K562 (cell line): Measurements from ENCODE around the gene FAHD2A. TPM values are rescaled to one million over a fixed set of nuclear protein-coding genes. Genes with fewer than 3 reads are reported as not detected.
A peak's percentile ranks its signal among the peaks of the same experiment; 100 is the strongest.
"Not testable (repeated sequence)": the region's sequence is repeated elsewhere in the genome, so short reads cannot be mapped to it uniquely, and the experiment has no call there.

Experiments used
- ATAC-seq: fragments of 200-7000 bp; cut with Tn5 transposase; 3 replicates; pipeline ENCODE4 v1.9.1; 2020; ENCODE audit warnings: moderate library complexity
- BruUV-seq: library from RNA; stranded (reverse); fragments of 400-500 nt; replicated peaks from 2 replicates; lab custom pipeline; 2021; lab: Mats Ljungman, UMichigan
- CTCF ChIA-PET: fragments of 300-600 bp; formaldehyde crosslinking; extraction: SDS; loops from one replicate; lab custom pipeline; 2021; ENCODE audit warnings: low intra/inter-chr PET ratio; lab: Yijun Ruan, JAX
- POLR2A ChIA-PET: fragments of 300-600, 350-650 bp; sonication (Branson Sonifier 250); formaldehyde crosslinking; extraction: SDS; loops from one replicate; lab custom pipeline; 2021; ENCODE audit warnings: antibody characterized with exemption, inconsistent platforms; lab: Yijun Ruan, JAX
- DNase-seq, 4 experiments: peaks; one replicate each; pipeline versions ENCODE4 v3.0.0 to v3.0.0-alpha.2; 2011 to 2018; ENCODE audit warnings: low spot score in 3 of 4, mixed read lengths in 3 of 4; ENCODE audit errors: extremely low read depth in 1 of 4
- FAIRE-seq: peaks from 2 replicates; lab custom pipeline; 2011; peaks lifted over from hg19 to GRCh38; lab: Jason Lieb, UNC
- H2AFZ ChIP-seq: 2 replicates; pipeline ENCODE4 v1.6.0; 2011; ENCODE audit warnings: low read depth, low read length, control low read depth, inconsistent platforms
- H3K27ac ChIP-seq: fragments of 200-600 bp; 3 replicates; pipeline ENCODE4 v1.8.0; 2011; ENCODE audit warnings: low read depth, mild to moderate bottlenecking, control low read depth, inconsistent platforms, low read length, moderate library complexity, mixed read lengths; ENCODE audit errors: extremely low read depth
- H3K27me3 ChIP-seq, 2 experiments: fragments of 300-600 bp in 1 of 2; 2 replicates in 1 of 2; 3 replicates in 1 of 2; pipeline versions ENCODE4 v1.6.0 to v1.8.0; 2011; ENCODE audit warnings: inconsistent platforms in 2 of 2, low read length in 2 of 2, mild to moderate bottlenecking in 1 of 2, mixed read lengths in 1 of 2, moderate library complexity in 1 of 2; ENCODE audit not compliant: control insufficient read depth in 2 of 2, insufficient read depth in 2 of 2
- H3K36me3 ChIP-seq: fragments of 300-600 bp; 3 replicates; pipeline ENCODE4 v1.8.0; 2011; ENCODE audit warnings: mild to moderate bottlenecking, low read length, inconsistent platforms; ENCODE audit not compliant: control insufficient read depth, insufficient read depth
- H3K4me1 ChIP-seq, 2 experiments: fragments of 200-600 bp in 1 of 2; replicated peaks in 1 of 2; 2 replicates in 1 of 2; 3 replicates in 1 of 2; pipeline versions ENCODE4 v1.5.1 to v1.8.0; 2011; ENCODE audit warnings: inconsistent platforms in 2 of 2, low read length in 2 of 2, mild to moderate bottlenecking in 1 of 2, mixed read lengths in 1 of 2, moderate library complexity in 1 of 2; ENCODE audit not compliant: control insufficient read depth in 2 of 2, insufficient read depth in 2 of 2
- H3K4me2 ChIP-seq: 2 replicates; pipeline ENCODE4 v1.6.1; 2011; ENCODE audit warnings: low read length, control low read depth, inconsistent platforms, mixed read lengths; ENCODE audit not compliant: insufficient read depth
- H3K4me3 ChIP-seq: fragments of 200-600 bp; sonication (generic), shearing (Covaris generic); 2 replicates; pipeline ENCODE4 v1.5.1; 2016; ENCODE audit warnings: control low read depth, inconsistent platforms
- H3K79me2 ChIP-seq: fragments of 200-600 bp; 3 replicates; pipeline ENCODE4 v1.8.0; 2011; ENCODE audit warnings: low read length, inconsistent platforms; ENCODE audit not compliant: control insufficient read depth, insufficient read depth
- H3K9ac ChIP-seq, 2 experiments: 2 replicates each; pipeline versions ENCODE4 v1.6.0 to v1.6.1; 2011; ENCODE audit warnings: low read depth in 2 of 2, low read length in 2 of 2, control low read depth in 1 of 2, inconsistent platforms in 1 of 2, mild to moderate bottlenecking in 1 of 2, mixed read lengths in 1 of 2; ENCODE audit not compliant: insufficient read depth in 1 of 2
- H3K9me1 ChIP-seq: one replicate; pipeline ENCODE4 v1.6.0; 2011; ENCODE audit warnings: inconsistent platforms, mild to moderate bottlenecking, low read length, moderate library complexity; ENCODE audit not compliant: control insufficient read depth, insufficient read depth
- H3K9me3 ChIP-seq: replicated peaks from 2 replicates; pipeline ENCODE4 v1.5.1; 2011; ENCODE audit warnings: low read depth, low read length, inconsistent platforms; ENCODE audit not compliant: control insufficient read depth, insufficient read depth
- H4K20me1 ChIP-seq: replicated peaks from 2 replicates; pipeline ENCODE4 v1.6.1; 2011; ENCODE audit warnings: low read length, inconsistent platforms, mixed read lengths; ENCODE audit not compliant: control insufficient read depth, insufficient read depth
- CHD1 ChIP-seq: fragments of 200-600 bp; sonication (generic); IDR thresholded peaks from one replicate; pipeline ENCODE4 v1.6.1; 2012; ENCODE audit warnings: mild to moderate bottlenecking, moderate library complexity, low read length, inconsistent platforms
- HCFC1 ChIP-seq: IDR thresholded peaks from 2 replicates; pipeline ENCODE4 v1.6.1; 2012; ENCODE audit warnings: low read depth, low read length, improper control_type of control experiment
- MYC ChIP-seq, 2 experiments: fragments of 250-450 bp in 1 of 2; sonication (Bioruptor Pico) in 1 of 2; IDR thresholded peaks; 2 replicates each; pipeline versions ENCODE4 v1.5.1 to v1.6.1; 2012 to 2021; ENCODE audit warnings: low read depth in 2 of 2, borderline replicate concordance in 1 of 2, improper control_type of control experiment in 1 of 2, low read length in 1 of 2, mild to moderate bottlenecking in 1 of 2, moderate library complexity in 1 of 2
- NRF1 ChIP-seq, 2 experiments: fragments of 450-650 bp; IDR thresholded peaks in 1 of 2; conservative IDR thresholded peaks in 1 of 2; 2 replicates each; pipeline ENCODE4 v1.6.1; 2014; ENCODE audit warnings: mild to moderate bottlenecking in 2 of 2
- RAD21 ChIP-seq, 2 experiments: fragments of 250-450 bp in 1 of 2; fragments of 450-650 bp in 1 of 2; sonication (Bioruptor Pico) in 1 of 2; formaldehyde crosslinking in 1 of 2; IDR thresholded peaks in 1 of 2; conservative IDR thresholded peaks in 1 of 2; 2 replicates each; pipeline versions ENCODE4 v1.4.0 to v1.8.0; 2020 to 2022; ENCODE audit warnings: mild to moderate bottlenecking in 2 of 2, moderate library complexity in 1 of 2
- SIN3A ChIP-seq, 2 experiments: fragments of 150-350 bp in 1 of 2; IDR thresholded peaks; 2 replicates each; pipeline ENCODE4 v1.6.1; 2011 to 2016; ENCODE audit warnings: borderline replicate concordance in 2 of 2, low read depth in 2 of 2, low read length in 2 of 2, mild to moderate bottlenecking in 2 of 2, moderate library complexity in 2 of 2; ENCODE audit not compliant: control insufficient read depth in 1 of 2
- WGBS: fragments of 100-300 bp; shearing (Covaris generic); methylation state at CpG from one replicate; pipeline ENCODE4 v1.1.6; 2016; ENCODE audit warnings: low coverage, mixed read lengths; ENCODE audit not compliant: insufficient coverage; ENCODE audit errors: missing lambda C conversion rate; 5-methylcytosine and 5-hydroxymethylcytosine counted together
- in situ Hi-C: fragments of 300-500 bp; cut with MboI; formaldehyde crosslinking; loops from 4 replicates; pipeline ENCODE4 v1.15.0; 2018; ENCODE audit warnings: inconsistent platforms, mixed read lengths
- intact Hi-C: fragments of 100-400 bp; cut with micrococcal nuclease; formaldehyde crosslinking; loops from 2 replicates; pipeline ENCODE4 v1.14.2; 2022
- polyA plus RNA-seq, 8 experiments: library from polyadenylated mRNA; depleted of rRNA in 4 of 8; stranded (reverse) in 5 of 8; unstranded in 3 of 8; fragments of >200 nt; fragmentation: Nextera tagmentation in 2 of 8; fragmentation: Illumina TruSeq in 1 of 8; extraction: Ambion mirVana in 2 of 8; extraction: Trizol in 1 of 8; gene quantifications; 2 replicates each; pipeline versions ENCODE4 v1.2.1 to v1.2.3, GENCODE V29; 2011 to 2014; ENCODE audit warnings: inconsistent platforms in 1 of 8, missing spikeins in 1 of 8
- total RNA-seq, 7 experiments: library from RNA; depleted of rRNA in 6 of 7; stranded (reverse); fragments of >200 nt in 6 of 7; fragmentation: Illumina TruSeq in 2 of 7; extraction: Trizol in 2 of 7; gene quantifications; 2 replicates each; pipeline versions ENCODE4 v1.2.1 to v1.2.3, GENCODE V29; 2011 to 2021; ENCODE audit warnings: low replicate concordance in 1 of 7
- TF ChIP-seq, protein P1 (sequence below): fragments of 450-650 bp; IDR thresholded peaks from 2 replicates; pipeline ENCODE4 v1.6.1; 2016; ENCODE audit warnings: mild to moderate bottlenecking, moderate library complexity

FAHD2A gene
- total and polyA plus RNA-seq, 9 of the 15 experiments (the other 6 are each of a cell fraction or from before 2014, with no cell fraction given): 13.8 to 41.0 (median 30.4) TPM

- DNase-seq: peak in 2 of 4 experiments; percentile 41 to 66
- WGBS: 0% methylated on average over 5 of the region's 5 CpGs
- H4K20me1 ChIP-seq; H3K27me3 ChIP-seq; BruUV-seq; intact Hi-C loops; H3K9me3 ChIP-seq; H3K9me1 ChIP-seq; TF ChIP-seq MYC (CRISPR knock-in tag; IDR thresholded peaks at IDR 0.05; ENCODE audit: borderline replicate concordance, low read depth): not testable (repeated sequence)
- Histone ChIP-seq H3K9ac (peak overlapping the region; percentile 89 to 97), H3K79me2 (peaks cover 29% of the 10 kb centered on the region), H3K4me2 (peak overlapping the region; percentile 93), H3K4me3 (peak overlapping the region; percentile 94), H3K27ac (peak overlapping the region; percentile 80), H2AFZ (peak overlapping the region; percentile 98), H3K36me3 (peaks cover 16% of the 10 kb centered on the region; the same call in 1 of the 3 replicates), H3K4me1 (peaks cover 10 to 12% of the 10 kb centered on the region in 2 experiments; a peak in 4 of 5 replicates)
- ChIA-PET POLR2A (interaction anchor here (0.5 to 1.5 kb wide), 5 partner anchors 13 to 320 kb away, joined by 3 to 4 read pairs (median 4); no protein-coding TSS in a partner anchor), CTCF (interaction anchor here (1.1 to 1.4 kb wide), 2 partner anchors 13 to 14 kb away, joined by 3 read pairs; no protein-coding TSS in a partner anchor)
- peak; percentile 87 for ATAC-seq
- in situ Hi-C loops: loop anchor here (10.0 kb wide), 1 partner anchor 1692 kb away; the partner anchor contains the start of gene FAHD2B
- FAIRE-seq: peak; percentile 82
- TF ChIP-seq RAD21 (CRISPR knock-in tag; conservative IDR thresholded peaks at IDR 0.05 in 1 of 2, IDR thresholded peaks at IDR 0.05 in 1 of 2) (0 out of 4 replicates have a peak, but pooled peaks of 1 of the 2 experiments have one; percentile 7), NRF1 (conservative IDR thresholded peaks at IDR 0.05 in 1 of 2, IDR thresholded peaks at IDR 0.05 in 1 of 2) (peak; percentile 84 to 87), CHD1 (peak; percentile 72), HCFC1 (0 out of 2 replicates have a peak, but pooled peaks have one; percentile 11), SIN3A (IDR thresholded peaks at IDR 0.05; ENCODE audit: borderline replicate concordance in 2 of 2, control insufficient read depth in 1 of 2, low read depth in 2 of 2, low read length in 2 of 2) (peak in 1 of 2 experiments; percentile 30; a peak in 1 of 4 replicates), MYC (IDR thresholded peaks at IDR 0.05; ENCODE audit: low read depth, low read length) (peak; percentile 55; the same call in 1 of the 2 replicates)
- TF ChIP-seq, protein P1, sequence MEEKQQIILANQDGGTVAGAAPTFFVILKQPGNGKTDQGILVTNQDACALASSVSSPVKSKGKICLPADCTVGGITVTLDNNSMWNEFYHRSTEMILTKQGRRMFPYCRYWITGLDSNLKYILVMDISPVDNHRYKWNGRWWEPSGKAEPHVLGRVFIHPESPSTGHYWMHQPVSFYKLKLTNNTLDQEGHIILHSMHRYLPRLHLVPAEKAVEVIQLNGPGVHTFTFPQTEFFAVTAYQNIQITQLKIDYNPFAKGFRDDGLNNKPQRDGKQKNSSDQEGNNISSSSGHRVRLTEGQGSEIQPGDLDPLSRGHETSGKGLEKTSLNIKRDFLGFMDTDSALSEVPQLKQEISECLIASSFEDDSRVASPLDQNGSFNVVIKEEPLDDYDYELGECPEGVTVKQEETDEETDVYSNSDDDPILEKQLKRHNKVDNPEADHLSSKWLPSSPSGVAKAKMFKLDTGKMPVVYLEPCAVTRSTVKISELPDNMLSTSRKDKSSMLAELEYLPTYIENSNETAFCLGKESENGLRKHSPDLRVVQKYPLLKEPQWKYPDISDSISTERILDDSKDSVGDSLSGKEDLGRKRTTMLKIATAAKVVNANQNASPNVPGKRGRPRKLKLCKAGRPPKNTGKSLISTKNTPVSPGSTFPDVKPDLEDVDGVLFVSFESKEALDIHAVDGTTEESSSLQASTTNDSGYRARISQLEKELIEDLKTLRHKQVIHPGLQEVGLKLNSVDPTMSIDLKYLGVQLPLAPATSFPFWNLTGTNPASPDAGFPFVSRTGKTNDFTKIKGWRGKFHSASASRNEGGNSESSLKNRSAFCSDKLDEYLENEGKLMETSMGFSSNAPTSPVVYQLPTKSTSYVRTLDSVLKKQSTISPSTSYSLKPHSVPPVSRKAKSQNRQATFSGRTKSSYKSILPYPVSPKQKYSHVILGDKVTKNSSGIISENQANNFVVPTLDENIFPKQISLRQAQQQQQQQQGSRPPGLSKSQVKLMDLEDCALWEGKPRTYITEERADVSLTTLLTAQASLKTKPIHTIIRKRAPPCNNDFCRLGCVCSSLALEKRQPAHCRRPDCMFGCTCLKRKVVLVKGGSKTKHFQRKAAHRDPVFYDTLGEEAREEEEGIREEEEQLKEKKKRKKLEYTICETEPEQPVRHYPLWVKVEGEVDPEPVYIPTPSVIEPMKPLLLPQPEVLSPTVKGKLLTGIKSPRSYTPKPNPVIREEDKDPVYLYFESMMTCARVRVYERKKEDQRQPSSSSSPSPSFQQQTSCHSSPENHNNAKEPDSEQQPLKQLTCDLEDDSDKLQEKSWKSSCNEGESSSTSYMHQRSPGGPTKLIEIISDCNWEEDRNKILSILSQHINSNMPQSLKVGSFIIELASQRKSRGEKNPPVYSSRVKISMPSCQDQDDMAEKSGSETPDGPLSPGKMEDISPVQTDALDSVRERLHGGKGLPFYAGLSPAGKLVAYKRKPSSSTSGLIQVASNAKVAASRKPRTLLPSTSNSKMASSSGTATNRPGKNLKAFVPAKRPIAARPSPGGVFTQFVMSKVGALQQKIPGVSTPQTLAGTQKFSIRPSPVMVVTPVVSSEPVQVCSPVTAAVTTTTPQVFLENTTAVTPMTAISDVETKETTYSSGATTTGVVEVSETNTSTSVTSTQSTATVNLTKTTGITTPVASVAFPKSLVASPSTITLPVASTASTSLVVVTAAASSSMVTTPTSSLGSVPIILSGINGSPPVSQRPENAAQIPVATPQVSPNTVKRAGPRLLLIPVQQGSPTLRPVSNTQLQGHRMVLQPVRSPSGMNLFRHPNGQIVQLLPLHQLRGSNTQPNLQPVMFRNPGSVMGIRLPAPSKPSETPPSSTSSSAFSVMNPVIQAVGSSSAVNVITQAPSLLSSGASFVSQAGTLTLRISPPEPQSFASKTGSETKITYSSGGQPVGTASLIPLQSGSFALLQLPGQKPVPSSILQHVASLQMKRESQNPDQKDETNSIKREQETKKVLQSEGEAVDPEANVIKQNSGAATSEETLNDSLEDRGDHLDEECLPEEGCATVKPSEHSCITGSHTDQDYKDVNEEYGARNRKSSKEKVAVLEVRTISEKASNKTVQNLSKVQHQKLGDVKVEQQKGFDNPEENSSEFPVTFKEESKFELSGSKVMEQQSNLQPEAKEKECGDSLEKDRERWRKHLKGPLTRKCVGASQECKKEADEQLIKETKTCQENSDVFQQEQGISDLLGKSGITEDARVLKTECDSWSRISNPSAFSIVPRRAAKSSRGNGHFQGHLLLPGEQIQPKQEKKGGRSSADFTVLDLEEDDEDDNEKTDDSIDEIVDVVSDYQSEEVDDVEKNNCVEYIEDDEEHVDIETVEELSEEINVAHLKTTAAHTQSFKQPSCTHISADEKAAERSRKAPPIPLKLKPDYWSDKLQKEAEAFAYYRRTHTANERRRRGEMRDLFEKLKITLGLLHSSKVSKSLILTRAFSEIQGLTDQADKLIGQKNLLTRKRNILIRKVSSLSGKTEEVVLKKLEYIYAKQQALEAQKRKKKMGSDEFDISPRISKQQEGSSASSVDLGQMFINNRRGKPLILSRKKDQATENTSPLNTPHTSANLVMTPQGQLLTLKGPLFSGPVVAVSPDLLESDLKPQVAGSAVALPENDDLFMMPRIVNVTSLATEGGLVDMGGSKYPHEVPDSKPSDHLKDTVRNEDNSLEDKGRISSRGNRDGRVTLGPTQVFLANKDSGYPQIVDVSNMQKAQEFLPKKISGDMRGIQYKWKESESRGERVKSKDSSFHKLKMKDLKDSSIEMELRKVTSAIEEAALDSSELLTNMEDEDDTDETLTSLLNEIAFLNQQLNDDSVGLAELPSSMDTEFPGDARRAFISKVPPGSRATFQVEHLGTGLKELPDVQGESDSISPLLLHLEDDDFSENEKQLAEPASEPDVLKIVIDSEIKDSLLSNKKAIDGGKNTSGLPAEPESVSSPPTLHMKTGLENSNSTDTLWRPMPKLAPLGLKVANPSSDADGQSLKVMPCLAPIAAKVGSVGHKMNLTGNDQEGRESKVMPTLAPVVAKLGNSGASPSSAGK: 0 out of 2 replicates have a peak, but pooled peaks have one; percentile 11
Observed at GRCh38 chr2:95403204-95403721, 755 bp downstream of the FAHD2A start.
